Type B pancreatic cell (in vitro differentiated cells): Measurements from ENCODE around the gene REP15. TPM values are rescaled to one million over a fixed set of nuclear protein-coding genes. Genes with fewer than 3 reads are reported as not detected.

ENCODE experiments used
- DNase-seq: peaks from one replicate; pipeline ENCODE4 v3.0.0; 2021; ENCODE audit warnings: mixed read lengths; ENCODE audit not compliant: unreplicated experiment; ENCODE audit errors: extremely low spot score
- H3K27ac Mint-ChIP-seq: 2 replicates; pipeline ENCODE4 v1.8.0; 2021; ENCODE audit warnings: mild to moderate bottlenecking, mixed read lengths
- H3K27me3 Mint-ChIP-seq: 2 replicates; pipeline ENCODE4 v1.8.0; 2021; ENCODE audit warnings: mixed read lengths
- H3K36me3 Mint-ChIP-seq: 2 replicates; pipeline ENCODE4 v1.8.0; 2021; ENCODE audit warnings: mixed read lengths
- H3K4me1 Mint-ChIP-seq: one replicate; pipeline ENCODE4 v1.8.0; 2021; ENCODE audit warnings: mixed read lengths; ENCODE audit not compliant: unreplicated experiment
- H3K4me3 Mint-ChIP-seq: 2 replicates; pipeline ENCODE4 v1.8.0; 2021; ENCODE audit warnings: mild to moderate bottlenecking, mixed read lengths
- H3K9me3 Mint-ChIP-seq: 2 replicates; pipeline ENCODE4 v1.8.0; 2021; ENCODE audit warnings: mixed read lengths
- total RNA-seq: library from RNA; stranded (reverse); gene quantifications from 2 replicates; pipeline ENCODE4 v1.2.1, GENCODE V29; 2021; ENCODE audit warnings: low replicate concordance
- TF ChIP-seq, protein P1 (sequence below): fragments of 200-600 bp; sonication (generic); conservative IDR thresholded peaks from 2 replicates; pipeline ENCODE4 v1.5.0; 2021; ENCODE audit warnings: antibody characterized with exemption, mild to moderate bottlenecking

REP15 gene
- total RNA-seq, 1 donor from 2014 or later: 2.5 TPM

DNA sequence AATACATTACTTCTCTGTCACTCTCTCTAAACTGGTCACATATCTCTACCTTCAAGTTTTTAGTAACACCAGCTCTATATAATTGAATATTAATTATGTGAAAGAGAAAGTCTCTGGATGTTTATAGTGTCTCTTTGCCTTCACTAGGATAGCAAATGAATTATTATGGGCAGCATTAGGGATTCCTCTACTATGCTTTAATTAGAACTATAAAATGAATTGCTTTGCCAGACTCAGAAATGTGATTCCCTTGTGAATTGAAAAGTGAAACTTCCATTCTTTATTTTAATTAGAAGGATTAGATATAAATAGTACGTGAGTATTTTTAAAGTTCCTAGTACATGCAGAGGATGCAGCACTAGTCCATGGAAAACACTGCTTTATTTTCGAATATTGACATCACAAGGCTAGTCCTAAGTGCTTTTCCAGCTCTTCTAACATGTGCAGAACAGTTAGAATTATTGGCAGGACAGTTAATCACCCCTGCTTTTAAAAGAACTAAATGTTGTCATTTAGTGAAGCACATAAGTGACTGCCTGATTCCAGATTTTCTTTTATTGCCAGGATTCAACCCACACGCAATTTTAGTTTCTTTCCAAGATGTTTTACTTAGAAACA is 23.0 kb upstream of the REP15 start:
- H3K9me3 Mint-ChIP-seq: no peaks in the 10 kb centered on the region
- TF ChIP-seq, protein P1, sequence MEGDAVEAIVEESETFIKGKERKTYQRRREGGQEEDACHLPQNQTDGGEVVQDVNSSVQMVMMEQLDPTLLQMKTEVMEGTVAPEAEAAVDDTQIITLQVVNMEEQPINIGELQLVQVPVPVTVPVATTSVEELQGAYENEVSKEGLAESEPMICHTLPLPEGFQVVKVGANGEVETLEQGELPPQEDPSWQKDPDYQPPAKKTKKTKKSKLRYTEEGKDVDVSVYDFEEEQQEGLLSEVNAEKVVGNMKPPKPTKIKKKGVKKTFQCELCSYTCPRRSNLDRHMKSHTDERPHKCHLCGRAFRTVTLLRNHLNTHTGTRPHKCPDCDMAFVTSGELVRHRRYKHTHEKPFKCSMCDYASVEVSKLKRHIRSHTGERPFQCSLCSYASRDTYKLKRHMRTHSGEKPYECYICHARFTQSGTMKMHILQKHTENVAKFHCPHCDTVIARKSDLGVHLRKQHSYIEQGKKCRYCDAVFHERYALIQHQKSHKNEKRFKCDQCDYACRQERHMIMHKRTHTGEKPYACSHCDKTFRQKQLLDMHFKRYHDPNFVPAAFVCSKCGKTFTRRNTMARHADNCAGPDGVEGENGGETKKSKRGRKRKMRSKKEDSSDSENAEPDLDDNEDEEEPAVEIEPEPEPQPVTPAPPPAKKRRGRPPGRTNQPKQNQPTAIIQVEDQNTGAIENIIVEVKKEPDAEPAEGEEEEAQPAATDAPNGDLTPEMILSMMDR: no peak
- H3K27ac Mint-ChIP-seq: no peak overlapping the region
- H3K36me3 Mint-ChIP-seq: peaks cover 52% of the 10 kb centered on the region
- no peaks in the 10 kb centered on the region for H3K4me1 Mint-ChIP-seq
- no peak for DNase-seq
- no peaks in the 10 kb centered on the region for H3K27me3 Mint-ChIP-seq
- no peak overlapping the region for H3K4me3 Mint-ChIP-seq

- Mint-ChIP-seq H3K4me1 (no peaks in the 10 kb centered on the region), H3K9me3 (no peaks in the 10 kb centered on the region), H3K4me3 (no peak overlapping the region), H3K36me3 (peaks cover 47% of the 10 kb centered on the region), H3K27ac (no peak overlapping the region), H3K27me3 (no peaks in the 10 kb centered on the region)
- TF ChIP-seq, protein P1: no peak
- no peak for DNase-seq
Observed at GRCh38 chr12:27674989-27675388, 21.3 kb upstream of the REP15 start.

- no peaks in the 10 kb centered on the region for H3K27me3 Mint-ChIP-seq
- no peak overlapping the region for H3K27ac Mint-ChIP-seq
- no peaks in the 10 kb centered on the region for H3K4me1 Mint-ChIP-seq
- H3K36me3 Mint-ChIP-seq: peaks cover 48% of the 10 kb centered on the region
- no peak overlapping the region for H3K4me3 Mint-ChIP-seq
- no peaks in the 10 kb centered on the region for H3K9me3 Mint-ChIP-seq
- DNase-seq: no peak
- TF ChIP-seq, protein P1: no peak
Observed at GRCh38 chr12:27680619-27681018, 15.6 kb upstream of the REP15 start.

GRCh38 chr12:27682534-27682933 is 13.7 kb upstream of the REP15 start:
- H3K27ac Mint-ChIP-seq: no peak overlapping the region
- H3K36me3 Mint-ChIP-seq: peaks cover 51% of the 10 kb centered on the region
- no peaks in the 10 kb centered on the region for H3K4me1 Mint-ChIP-seq
- no peak overlapping the region for H3K4me3 Mint-ChIP-seq
- H3K27me3 Mint-ChIP-seq: no peaks in the 10 kb centered on the region
- TF ChIP-seq, protein P1: no peak
- DNase-seq: no peak
- H3K9me3 Mint-ChIP-seq: no peaks in the 10 kb centered on the region

DNA sequence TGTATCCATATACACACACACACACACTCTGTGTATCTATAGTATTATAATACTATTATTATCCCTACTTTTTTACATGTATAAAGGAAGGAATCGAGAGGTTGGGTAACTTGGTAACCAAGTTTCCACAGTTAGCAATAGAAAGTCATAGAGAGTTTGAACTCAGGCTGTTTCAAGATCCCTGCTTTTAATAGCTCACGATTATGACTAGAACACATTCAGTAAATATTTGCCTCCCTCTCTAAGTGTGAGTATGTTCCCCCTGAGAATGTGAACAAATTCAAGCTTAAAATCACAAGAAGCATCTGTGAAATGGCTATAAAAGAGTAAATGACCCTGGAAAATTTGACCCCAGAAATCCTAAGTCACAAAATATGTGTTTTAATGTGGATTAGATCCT is 11.0 kb upstream of the REP15 start:
- no peak overlapping the region for H3K27ac Mint-ChIP-seq
- no peaks in the 10 kb centered on the region for H3K9me3 Mint-ChIP-seq
- no peak for DNase-seq
- TF ChIP-seq, protein P1: no peak
- no peak overlapping the region for H3K4me3 Mint-ChIP-seq
- no peaks in the 10 kb centered on the region for H3K27me3 Mint-ChIP-seq
- no peaks in the 10 kb centered on the region for H3K4me1 Mint-ChIP-seq
- peaks cover 54% of the 10 kb centered on the region for H3K36me3 Mint-ChIP-seq

- peaks cover 54% of the 10 kb centered on the region for H3K36me3 Mint-ChIP-seq
- TF ChIP-seq, protein P1: no peak
- no peaks in the 10 kb centered on the region for H3K9me3 Mint-ChIP-seq
Observed at GRCh38 chr12:27686147-27686546, 10.1 kb upstream of the REP15 start.

More at GRCh38 chr12:27686147-27686546, 10.1 kb upstream of the REP15 start:
- Mint-ChIP-seq H3K27me3 (no peaks in the 10 kb centered on the region), H3K27ac (no peak overlapping the region), H3K4me3 (no peak overlapping the region), H3K4me1 (no peaks in the 10 kb centered on the region)
- no peak for DNase-seq
